Measurements from ENCODE around the gene SBF2. TPM values are rescaled to one million over a fixed set of nuclear protein-coding genes. Genes with fewer than 3 reads are reported as not detected.

The SBF2 gene
- total and polyA plus RNA-seq, 9 of the 15 experiments (the other 6 are each of a cell fraction or from before 2014, with no cell fraction given): 0.80 to 9.5 (median 5.0) TPM

- TF ChIP-seq ZNF121 (CRISPR knock-in tag; conservative IDR thresholded peaks at IDR 0.05): no peak
- TF ChIP-seq VEZF1 (CRISPR knock-in tag; IDR thresholded peaks at IDR 0.05): peak; percentile 37
- no peak for TF ChIP-seq ZNF146 (CRISPR knock-in tag; IDR thresholded peaks at IDR 0.05; ENCODE audit: unreplicated experiment)
- peak; percentile 13; the same call in 1 of the 2 replicates for TF ChIP-seq L3MBTL2 (IDR thresholded peaks at IDR 0.05)
- no peak for TF ChIP-seq TAF9B (IDR thresholded peaks at IDR 0.05; ENCODE audit: partially characterized antibody)
- TF ChIP-seq ZBTB1 (CRISPR knock-in tag; IDR thresholded peaks at IDR 0.05; ENCODE audit: borderline replicate concordance, low read depth): peak; percentile 15; the same call in 1 of the 2 replicates
- TF ChIP-seq CHD1 (IDR thresholded peaks at IDR 0.05; ENCODE audit: low read length): peak; percentile 0
- TF ChIP-seq E2F6 (IDR thresholded peaks at IDR 0.05; ENCODE audit: borderline replicate concordance in 1 of 2, extremely low read depth in 1 of 2, insufficient read depth in 1 of 2, insufficient read length in 1 of 2, low read depth in 1 of 2, low read length in 1 of 2, poor library complexity in 1 of 2, severe bottlenecking in 1 of 2): peak; percentile 47 to 80
- no peak for TF ChIP-seq FOXK1 (CRISPR knock-in tag; IDR thresholded peaks at IDR 0.05; ENCODE audit: borderline replicate concordance)
- TF ChIP-seq POLR2G (IDR thresholded peaks at IDR 0.05; ENCODE audit: low read depth, low read length): peak; percentile 4; the same call in 1 of the 2 replicates
- TF ChIP-seq HMGN3 (IDR thresholded peaks at IDR 0.05; ENCODE audit: borderline replicate concordance, extremely low read depth, insufficient read length, low read depth, low read length): peak; percentile 9
- TF ChIP-seq ZNF311 (CRISPR knock-in tag; IDR thresholded peaks at IDR 0.05): no peak
- no peak for TF ChIP-seq CBX8 (IDR thresholded peaks at IDR 0.05; ENCODE audit: borderline replicate concordance, extremely low read depth, low read depth, low read length, poor library complexity, severe bottlenecking)
- TF ChIP-seq HNRNPUL1 (IDR thresholded peaks at IDR 0.05; ENCODE audit: low read length): no peak
- TF ChIP-seq CEBPG (CRISPR knock-in tag; IDR thresholded peaks at IDR 0.05): 0 out of 2 replicates have a peak, but pooled peaks have one; percentile 17
- TF ChIP-seq CEBPG (tag; conservative IDR thresholded peaks at IDR 0.05 in 1 of 2, IDR thresholded peaks at IDR 0.05 in 1 of 2): no peak
- no peak for TF ChIP-seq U2AF2 (optimal IDR thresholded peaks at IDR 0.05; ENCODE audit: low read depth, low read length)
- TF ChIP-seq CEBPB (tag; IDR thresholded peaks at IDR 0.05): peak; percentile 28; the same call in 1 of the 2 replicates
- TF ChIP-seq RBFOX2 (IDR thresholded peaks at IDR 0.05; ENCODE audit: low read depth, low read length): peak; percentile 25; the same call in 1 of the 2 replicates
Measured at GRCh38 chr11:10294290-10294953, 403 bp upstream of the SBF2 start (continued).
